Astrocyte of the spinal cord (primary cell): ENCODE measurements around the gene CD276.
A peak's percentile ranks its signal among the peaks of the same experiment; 100 is the strongest.

Source experiments
- DNase-seq: peaks from one replicate; pipeline ENCODE4 v3.0.0; 2011; ENCODE audit warnings: low read depth, low spot score
- H3K4me3 ChIP-seq: 2 replicates; pipeline ENCODE4 v1.5.1; 2011; ENCODE audit warnings: low read depth, mild to moderate bottlenecking, low read length, moderate library complexity
- CTCF ChIP-seq: IDR thresholded peaks from 2 replicates; pipeline ENCODE4 v1.5.1; 2012; ENCODE audit warnings: low read depth, mild to moderate bottlenecking, low read length, inconsistent platforms
- in situ Hi-C: cut with HindIII; loops from 2 replicates; pipeline ENCODE4 v1.10.0; 2017; ENCODE audit warnings: low sequenced_read_pairs

The CD276 gene

GRCh38 chr15:73716417-73716816, 32.2 kb downstream of the CD276 start:
- in situ Hi-C loops = no loop called here
- no peak for DNase-seq
- H3K4me3 ChIP-seq = no peak overlapping the region
- no peak for TF ChIP-seq CTCF

- H3K4me3 ChIP-seq = no peak overlapping the region
- no peak for DNase-seq
- no peak for TF ChIP-seq CTCF
- in situ Hi-C loops = no loop called here
Measured at GRCh38 chr15:73717206-73717605, 33.0 kb downstream of the CD276 start.

GRCh38 chr15:73717802-73718201, 33.6 kb downstream of the CD276 start:
- DNase-seq = no peak
- H3K4me3 ChIP-seq = no peak overlapping the region
- peak; percentile 22 for TF ChIP-seq CTCF
- in situ Hi-C loops = no loop called here

- TF ChIP-seq CTCF = no peak
- in situ Hi-C loops = no loop called here
- DNase-seq = no peak
- no peak overlapping the region for H3K4me3 ChIP-seq
Measured at GRCh38 chr15:73718694-73719093, 34.5 kb downstream of the CD276 start.

- in situ Hi-C loops = no loop called here
- no peak for DNase-seq
- TF ChIP-seq CTCF = no peak
- no peak overlapping the region for H3K4me3 ChIP-seq
Measured at GRCh38 chr15:73722425-73722824, 38.2 kb downstream of the CD276 start.

GRCh38 chr15:73723191-73723590, 39.0 kb downstream of the CD276 start:
- in situ Hi-C loops = no loop called here
- no peak for DNase-seq
- no peak overlapping the region for H3K4me3 ChIP-seq
- no peak for TF ChIP-seq CTCF

- no peak for DNase-seq
- no peak overlapping the region for H3K4me3 ChIP-seq
- TF ChIP-seq CTCF = no peak
- in situ Hi-C loops = no loop called here
Measured at GRCh38 chr15:73724212-73724611, 40.0 kb downstream of the CD276 start.
